ENCODE measurements around the gene PIMREG.

PIMREG gene

GRCh38 chr17:6426356-6427101, 17.7 kb upstream of the PIMREG start:
- no peak for TF ChIP-seq CTCF (IDR thresholded peaks at IDR 0.05; ENCODE audit: borderline replicate concordance, insufficient read depth, low read depth, low read length)

GRCh38 chr17:6427279-6427781, 16.9 kb upstream of the PIMREG start:
- H3K4me3 ChIP-seq (ENCODE audit: low read depth, low read length), result no peak overlapping the region
- no peak for TF ChIP-seq CTCF (IDR thresholded peaks at IDR 0.05; ENCODE audit: borderline replicate concordance, insufficient read depth, low read depth, low read length)

More at GRCh38 chr17:6426356-6427101, 17.7 kb upstream of the PIMREG start:
- H3K4me3 ChIP-seq (ENCODE audit: low read depth, low read length), result no peak overlapping the region

GRCh38 chr17:6428207-6428965, 15.9 kb upstream of the PIMREG start:
- H3K4me3 ChIP-seq (ENCODE audit: low read depth, low read length), result no peak overlapping the region
- no peak for TF ChIP-seq CTCF (IDR thresholded peaks at IDR 0.05; ENCODE audit: borderline replicate concordance, insufficient read depth, low read depth, low read length)

- TF ChIP-seq CTCF (IDR thresholded peaks at IDR 0.05; ENCODE audit: borderline replicate concordance, insufficient read depth, low read depth, low read length), result no peak
- no peak overlapping the region for H3K4me3 ChIP-seq (ENCODE audit: low read depth, low read length)
These were observed 15.0 kb upstream of the PIMREG start for GRCh38 chr17:6429266-6429665.

GRCh38 chr17:6430769-6431168, 13.5 kb upstream of the PIMREG start:
- peak; percentile 38; the same call in 1 of the 2 replicates for TF ChIP-seq CTCF (IDR thresholded peaks at IDR 0.05; ENCODE audit: borderline replicate concordance, insufficient read depth, low read depth, low read length)
- no peak overlapping the region for H3K4me3 ChIP-seq (ENCODE audit: low read depth, low read length)

- TF ChIP-seq CTCF (IDR thresholded peaks at IDR 0.05; ENCODE audit: borderline replicate concordance, insufficient read depth, low read depth, low read length), result no peak
- no peak within 1 kb of the TSS for H3K4me3 ChIP-seq (ENCODE audit: low read depth, low read length)
These were observed 9.2 kb upstream of the PIMREG start, which contains the start of gene AIPL1 for GRCh38 chr17:6435051-6435450. TSS of gene AIPL1 (minus strand) at chr17:6435121. CDS start at chr17:6435104, 17 bp downstream.

All from GM12875 (cell line).